OCI-LY1 (cell line): ENCODE data around the gene MPRIP.
"Not testable (repeated sequence)": the region's sequence is repeated elsewhere in the genome, so short reads cannot be mapped to it uniquely, and the experiment has no call there.

ENCODE experiments used
- H2AFZ ChIP-seq: fragments of 200-600 bp; sonication (generic), shearing (Covaris generic); 2 replicates; pipeline ENCODE4 v1.6.0; 2014; ENCODE audit warnings: antibody characterized with exemption, mild to moderate bottlenecking, low read length
- H3F3A ChIP-seq: fragments of 200-600 bp; sonication (generic), shearing (Covaris generic); 2 replicates; pipeline ENCODE4 v1.6.0; 2014; ENCODE audit warnings: mild to moderate bottlenecking, antibody characterized with exemption, low read length, moderate library complexity; ENCODE audit not compliant: insufficient read depth
- H3K27ac ChIP-seq: fragments of 200-600 bp; sonication (generic); 2 replicates; pipeline ENCODE4 v1.5.1; 2014; ENCODE audit warnings: low read length, mixed run types, mild to moderate bottlenecking, low read depth; ENCODE audit not compliant: poor library complexity, severe bottlenecking
- H3K27me3 ChIP-seq: fragments of 200-600 bp; sonication (generic); 2 replicates; pipeline ENCODE4 v1.6.0; 2014; ENCODE audit warnings: antibody characterized with exemption, mild to moderate bottlenecking, low read length, moderate library complexity; ENCODE audit not compliant: insufficient read depth
- H3K36me3 ChIP-seq: fragments of 200-600 bp; sonication (generic); 2 replicates; pipeline ENCODE4 v1.6.1; 2014; ENCODE audit warnings: mild to moderate bottlenecking, antibody characterized with exemption, low read length, moderate library complexity, mixed read lengths; ENCODE audit not compliant: insufficient read depth
- H3K4me1 ChIP-seq: fragments of 200-600 bp; sonication (generic); 2 replicates; pipeline ENCODE4 v1.5.1; 2014; ENCODE audit warnings: mild to moderate bottlenecking, low read length, moderate library complexity; ENCODE audit not compliant: insufficient read depth, severe bottlenecking
- H3K4me2 ChIP-seq: fragments of 200-600 bp; sonication (generic), shearing (Covaris generic); 2 replicates; pipeline ENCODE4 v1.6.1; 2014; ENCODE audit warnings: low read length
- H3K4me3 ChIP-seq: fragments of 200-600 bp; sonication (generic); 2 replicates; pipeline ENCODE4 v1.5.1; 2014; ENCODE audit warnings: low read length, low read depth, mild to moderate bottlenecking, mixed read lengths; ENCODE audit not compliant: poor library complexity, severe bottlenecking
- H3K79me2 ChIP-seq: fragments of 200-600 bp; shearing (Covaris generic); 2 replicates; pipeline ENCODE4 v1.6.1; 2016; ENCODE audit warnings: mixed run types, low read length, mixed read lengths; ENCODE audit not compliant: insufficient read depth
- H3K9ac ChIP-seq: fragments of 200-600 bp; sonication (generic), shearing (Covaris generic); 2 replicates; pipeline ENCODE4 v1.6.1; 2014; ENCODE audit warnings: mild to moderate bottlenecking, low read length, mixed read lengths
- H3K9me2 ChIP-seq: fragments of 200-600 bp; sonication (generic), shearing (Covaris generic); 2 replicates; pipeline ENCODE4 v1.6.1; 2014; ENCODE audit warnings: low read depth, mild to moderate bottlenecking, low read length, mixed read lengths
- H3K9me3 ChIP-seq: fragments of 200-600 bp; shearing (Covaris generic); 2 replicates; pipeline ENCODE4 v1.6.1; 2014; ENCODE audit warnings: low read length, mixed read lengths
- H4K20me1 ChIP-seq: fragments of 200-600 bp; sonication (generic), shearing (Covaris generic); 2 replicates; pipeline ENCODE4 v1.6.0; 2016; ENCODE audit warnings: mild to moderate bottlenecking, low read length; ENCODE audit not compliant: insufficient read depth
- EZH2 ChIP-seq: fragments of 200-600 bp; sonication (generic), shearing (Covaris generic); IDR thresholded peaks from 2 replicates; pipeline ENCODE4 v1.8.0; 2017; ENCODE audit warnings: borderline replicate concordance, mixed run types, mild to moderate bottlenecking, antibody characterized with exemption, low read length, moderate library complexity, mixed read lengths
- TF ChIP-seq, protein P1 (sequence below): fragments of 200-600 bp; sonication (generic), shearing (Covaris generic); IDR thresholded peaks from 2 replicates; pipeline ENCODE4 v1.5.1; 2017; ENCODE audit warnings: mild to moderate bottlenecking, antibody characterized with exemption, low read length, moderate library complexity, mixed read lengths

MPRIP gene

DNA sequence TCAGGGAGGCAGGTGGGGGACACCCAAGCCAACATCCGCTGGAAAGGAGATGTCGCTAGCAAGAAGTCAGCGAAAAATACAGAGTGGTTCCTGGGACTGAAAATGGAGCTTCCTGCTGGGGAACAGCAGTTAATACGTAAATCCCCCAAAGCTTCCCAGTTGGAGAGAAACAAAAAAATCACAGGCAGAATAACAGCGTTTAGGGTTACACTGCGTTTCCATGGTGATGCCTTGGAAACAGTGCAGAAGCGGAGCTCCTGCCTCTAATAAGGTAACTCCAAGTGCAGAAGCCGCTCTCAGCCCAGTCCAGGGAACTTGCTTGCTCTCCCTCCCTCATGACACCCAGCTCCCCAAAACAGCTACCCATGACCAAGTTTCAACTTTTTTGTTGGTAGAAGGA, 90.5 kb downstream of the MPRIP start:
- Histone ChIP-seq H3F3A (no peaks in the 10 kb centered on the region), H3K9me3 (no peaks in the 10 kb centered on the region), H3K4me1 (no peaks in the 10 kb centered on the region), H2AFZ (no peak overlapping the region), H3K79me2 (no peaks in the 10 kb centered on the region), H4K20me1 (no peaks in the 10 kb centered on the region), H3K36me3 (peaks cover 31% of the 10 kb centered on the region; the same call in 1 of the 2 replicates), H3K27ac (no peak overlapping the region), H3K4me2 (no peak overlapping the region), H3K9ac (no peak overlapping the region), H3K9me2 (no peaks in the 10 kb centered on the region), H3K4me3 (no peak overlapping the region), H3K27me3 (no peaks in the 10 kb centered on the region)
- no peak for TF ChIP-seq EZH2
- TF ChIP-seq, protein P1, sequence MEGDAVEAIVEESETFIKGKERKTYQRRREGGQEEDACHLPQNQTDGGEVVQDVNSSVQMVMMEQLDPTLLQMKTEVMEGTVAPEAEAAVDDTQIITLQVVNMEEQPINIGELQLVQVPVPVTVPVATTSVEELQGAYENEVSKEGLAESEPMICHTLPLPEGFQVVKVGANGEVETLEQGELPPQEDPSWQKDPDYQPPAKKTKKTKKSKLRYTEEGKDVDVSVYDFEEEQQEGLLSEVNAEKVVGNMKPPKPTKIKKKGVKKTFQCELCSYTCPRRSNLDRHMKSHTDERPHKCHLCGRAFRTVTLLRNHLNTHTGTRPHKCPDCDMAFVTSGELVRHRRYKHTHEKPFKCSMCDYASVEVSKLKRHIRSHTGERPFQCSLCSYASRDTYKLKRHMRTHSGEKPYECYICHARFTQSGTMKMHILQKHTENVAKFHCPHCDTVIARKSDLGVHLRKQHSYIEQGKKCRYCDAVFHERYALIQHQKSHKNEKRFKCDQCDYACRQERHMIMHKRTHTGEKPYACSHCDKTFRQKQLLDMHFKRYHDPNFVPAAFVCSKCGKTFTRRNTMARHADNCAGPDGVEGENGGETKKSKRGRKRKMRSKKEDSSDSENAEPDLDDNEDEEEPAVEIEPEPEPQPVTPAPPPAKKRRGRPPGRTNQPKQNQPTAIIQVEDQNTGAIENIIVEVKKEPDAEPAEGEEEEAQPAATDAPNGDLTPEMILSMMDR = no peak

DNA sequence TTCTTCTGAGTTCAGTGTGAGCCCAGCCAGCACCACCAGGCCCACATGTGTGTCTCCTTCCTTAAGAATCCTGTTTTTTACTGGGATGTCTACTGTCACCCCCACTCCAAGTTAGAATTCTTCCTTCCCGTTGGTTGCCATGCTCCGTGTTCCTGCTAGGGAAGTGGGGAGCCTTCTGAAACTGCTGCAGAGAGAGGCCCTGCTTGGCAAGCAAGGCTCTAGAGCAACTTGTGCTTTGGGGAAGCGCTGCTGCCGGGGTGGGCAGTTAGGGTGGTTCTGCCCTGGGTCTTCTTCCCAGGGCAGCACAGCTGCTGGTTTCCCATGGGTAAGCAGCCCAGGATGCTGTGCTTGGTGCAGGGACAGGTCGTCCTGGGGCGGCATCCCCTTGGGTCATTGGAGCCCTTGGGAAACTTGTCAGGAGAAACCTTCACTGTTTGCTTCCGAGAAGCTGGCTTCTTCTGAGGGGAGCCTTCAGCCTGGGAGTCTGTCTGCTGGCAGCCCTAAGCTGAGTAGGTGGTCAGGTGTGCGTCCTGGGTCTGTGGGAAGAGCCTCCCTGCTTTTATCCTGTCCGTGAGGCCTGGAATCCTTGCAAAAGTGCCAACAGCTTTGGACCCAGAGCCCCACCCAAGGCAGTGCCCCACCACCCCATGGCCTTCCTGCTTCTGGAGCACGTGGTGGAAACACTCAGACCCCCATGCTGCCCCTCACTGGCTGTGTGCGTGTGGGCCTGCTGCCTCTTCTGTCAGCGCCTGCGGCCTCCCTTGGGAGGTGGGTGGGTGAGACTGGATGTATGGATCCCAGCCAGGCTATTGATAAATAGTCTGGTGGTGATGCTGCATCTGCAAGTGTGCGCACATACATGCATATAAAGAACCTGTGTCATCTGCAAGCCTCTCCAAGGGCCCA, 92.0 kb downstream of the MPRIP start:
- Histone ChIP-seq H4K20me1 (no peaks in the 10 kb centered on the region), H3K4me1 (no peaks in the 10 kb centered on the region), H3F3A (no peaks in the 10 kb centered on the region), H3K9ac (no peak overlapping the region), H3K9me3 (no peaks in the 10 kb centered on the region), H3K79me2 (no peaks in the 10 kb centered on the region), H3K36me3 (peaks cover 44% of the 10 kb centered on the region), H3K27ac (no peak overlapping the region), H3K9me2 (no peaks in the 10 kb centered on the region), H3K27me3 (no peaks in the 10 kb centered on the region), H2AFZ (no peak overlapping the region), H3K4me2 (no peak overlapping the region), H3K4me3 (no peak overlapping the region)
- TF ChIP-seq, protein P1 = no peak
- no peak for TF ChIP-seq EZH2

DNA sequence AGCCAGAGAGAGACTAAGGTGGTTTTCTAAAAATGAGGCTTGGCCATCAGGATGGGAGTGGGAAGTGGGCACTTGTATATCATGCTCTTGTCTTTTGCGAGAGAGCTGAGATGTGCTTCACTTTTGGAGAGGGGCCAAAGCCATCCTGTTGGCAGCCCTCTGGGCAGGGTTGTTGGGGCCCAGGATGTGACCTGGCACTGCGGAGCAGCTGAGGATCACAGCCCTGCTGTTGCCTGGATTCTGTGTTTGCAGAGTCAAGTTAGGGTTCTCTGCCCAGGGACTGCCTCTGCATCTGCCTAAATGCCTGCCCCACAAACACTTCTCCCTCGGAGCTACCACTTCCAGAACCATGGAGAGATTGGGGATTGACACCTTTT, 92.7 kb downstream of the MPRIP start:
- TF ChIP-seq, protein P1 = no peak
- TF ChIP-seq EZH2 = no peak
- H3K4me3 ChIP-seq = no peak overlapping the region
- no peaks in the 10 kb centered on the region for H4K20me1 ChIP-seq
- H3K9ac ChIP-seq = no peak overlapping the region
- H3K9me2 ChIP-seq = no peaks in the 10 kb centered on the region
- no peaks in the 10 kb centered on the region for H3K9me3 ChIP-seq
- no peaks in the 10 kb centered on the region; the same call in 1 of the 2 replicates for H3F3A ChIP-seq
- no peak overlapping the region for H2AFZ ChIP-seq
- no peak overlapping the region for H3K27ac ChIP-seq
- H3K27me3 ChIP-seq = no peaks in the 10 kb centered on the region
- no peak overlapping the region for H3K4me2 ChIP-seq
- no peaks in the 10 kb centered on the region for H3K79me2 ChIP-seq
- H3K36me3 ChIP-seq = peaks cover 49% of the 10 kb centered on the region
- peaks cover 5% of the 10 kb centered on the region for H3K4me1 ChIP-seq

DNA sequence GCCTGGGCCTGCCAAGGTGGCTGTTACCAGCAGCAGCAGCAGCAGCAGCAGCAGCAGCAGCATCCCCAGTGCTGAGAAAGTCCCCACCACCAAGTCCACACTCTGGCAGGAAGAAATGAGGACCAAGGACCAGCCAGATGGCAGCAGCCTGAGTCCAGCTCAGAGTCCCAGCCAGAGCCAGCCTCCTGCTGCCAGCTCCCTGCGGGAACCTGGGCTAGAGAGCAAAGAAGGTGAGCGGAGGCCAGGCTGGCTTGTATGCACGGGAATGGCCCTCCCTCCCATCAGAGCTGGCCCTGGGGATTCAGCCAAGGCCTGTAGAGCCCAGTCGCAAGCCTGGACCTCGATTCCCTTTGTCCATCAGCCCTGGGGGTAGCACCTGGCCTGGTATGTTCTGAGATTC, 94.0 kb downstream of the MPRIP start:
- peaks cover 44% of the 10 kb centered on the region for H3K36me3 ChIP-seq

More for the DNA sequence above, 94.0 kb downstream of the MPRIP start:
- not testable (repeated sequence) for H3K27me3 ChIP-seq, H2AFZ ChIP-seq, H3K4me2 ChIP-seq, H3K4me3 ChIP-seq, H3K9me3 ChIP-seq, H3F3A ChIP-seq, H3K9me2 ChIP-seq, H4K20me1 ChIP-seq, H3K27ac ChIP-seq, H3K79me2 ChIP-seq, H3K9ac ChIP-seq
- peaks cover 17% of the 10 kb centered on the region for H3K4me1 ChIP-seq
